Right lobe of liver (tissue), 4 donors: ENCODE results near the gene EHMT2.

Experiments
- CTCF ChIP-seq, 4 donors: fragments of 200-600 bp in 3 of 4; fragments of 450-650 bp in 1 of 4; IDR thresholded peaks; one replicate each; pipeline versions ENCODE4 v1.5.1 to v1.8.0; 2016 to 2022; ENCODE audit warnings: antibody characterized with exemption in 4 of 4, mild to moderate bottlenecking in 2 of 4
- POLR2A ChIP-seq: fragments of 450-650 bp; IDR thresholded peaks from one replicate; pipeline ENCODE4 v1.6.1; 2017; ENCODE audit warnings: antibody characterized with exemption, mild to moderate bottlenecking
- donor health status: DM: no; HTN: no; CAD: no.
- donor health status: DM: no; HTN: no; CAD: no.
- donor health status: DM: no; HTN: yes; CAD: no.

- no peak for TF ChIP-seq CTCF (IDR thresholded peaks at IDR 0.05)
- no peak for TF ChIP-seq POLR2A
Measured at GRCh38 chr6:31864818-31865204, 32.7 kb downstream of the EHMT2 start.
